K562 (cell line): Measurements from ENCODE around the gene PPP1R15B. TPM values are rescaled to one million over a fixed set of nuclear protein-coding genes. Genes with fewer than 3 reads are reported as not detected.

ENCODE experiments used
- ATAC-seq: fragments of 200-7000 bp; cut with Tn5 transposase; 3 replicates; pipeline ENCODE4 v1.9.1; 2020; ENCODE audit warnings: moderate library complexity
- BruUV-seq: library from RNA; stranded (reverse); fragments of 400-500 nt; replicated peaks from 2 replicates; lab custom pipeline; 2021; lab: Mats Ljungman, UMichigan
- CTCF ChIA-PET: fragments of 300-600 bp; formaldehyde crosslinking; extraction: SDS; loops from one replicate; lab custom pipeline; 2021; ENCODE audit warnings: low intra/inter-chr PET ratio; lab: Yijun Ruan, JAX
- POLR2A ChIA-PET: fragments of 300-600, 350-650 bp; sonication (Branson Sonifier 250); formaldehyde crosslinking; extraction: SDS; loops from one replicate; lab custom pipeline; 2021; ENCODE audit warnings: antibody characterized with exemption, inconsistent platforms; lab: Yijun Ruan, JAX
- DNase-seq, 4 experiments: peaks; one replicate each; pipeline versions ENCODE4 v3.0.0 to v3.0.0-alpha.2; 2011 to 2018; ENCODE audit warnings: low spot score in 3 of 4, mixed read lengths in 3 of 4; ENCODE audit errors: extremely low read depth in 1 of 4
- FAIRE-seq: peaks from 2 replicates; lab custom pipeline; 2011; peaks lifted over from hg19 to GRCh38; lab: Jason Lieb, UNC
- H2AFZ ChIP-seq: 2 replicates; pipeline ENCODE4 v1.6.0; 2011; ENCODE audit warnings: low read depth, low read length, control low read depth, inconsistent platforms
- H3K27ac ChIP-seq: fragments of 200-600 bp; 3 replicates; pipeline ENCODE4 v1.8.0; 2011; ENCODE audit warnings: low read depth, mild to moderate bottlenecking, control low read depth, inconsistent platforms, low read length, moderate library complexity, mixed read lengths; ENCODE audit errors: extremely low read depth
- H3K27me3 ChIP-seq, 2 experiments: fragments of 300-600 bp in 1 of 2; 2 replicates in 1 of 2; 3 replicates in 1 of 2; pipeline versions ENCODE4 v1.6.0 to v1.8.0; 2011; ENCODE audit warnings: inconsistent platforms in 2 of 2, low read length in 2 of 2, mild to moderate bottlenecking in 1 of 2, mixed read lengths in 1 of 2, moderate library complexity in 1 of 2; ENCODE audit not compliant: control insufficient read depth in 2 of 2, insufficient read depth in 2 of 2
- H3K36me3 ChIP-seq: fragments of 300-600 bp; 3 replicates; pipeline ENCODE4 v1.8.0; 2011; ENCODE audit warnings: mild to moderate bottlenecking, low read length, inconsistent platforms; ENCODE audit not compliant: control insufficient read depth, insufficient read depth
- H3K4me1 ChIP-seq, 2 experiments: fragments of 200-600 bp in 1 of 2; replicated peaks in 1 of 2; 2 replicates in 1 of 2; 3 replicates in 1 of 2; pipeline versions ENCODE4 v1.5.1 to v1.8.0; 2011; ENCODE audit warnings: inconsistent platforms in 2 of 2, low read length in 2 of 2, mild to moderate bottlenecking in 1 of 2, mixed read lengths in 1 of 2, moderate library complexity in 1 of 2; ENCODE audit not compliant: control insufficient read depth in 2 of 2, insufficient read depth in 2 of 2
- H3K4me2 ChIP-seq: 2 replicates; pipeline ENCODE4 v1.6.1; 2011; ENCODE audit warnings: low read length, control low read depth, inconsistent platforms, mixed read lengths; ENCODE audit not compliant: insufficient read depth
- H3K4me3 ChIP-seq: fragments of 200-600 bp; sonication (generic), shearing (Covaris generic); 2 replicates; pipeline ENCODE4 v1.5.1; 2016; ENCODE audit warnings: control low read depth, inconsistent platforms
- H3K79me2 ChIP-seq: fragments of 200-600 bp; 3 replicates; pipeline ENCODE4 v1.8.0; 2011; ENCODE audit warnings: low read length, inconsistent platforms; ENCODE audit not compliant: control insufficient read depth, insufficient read depth
- H3K9ac ChIP-seq, 2 experiments: 2 replicates each; pipeline versions ENCODE4 v1.6.0 to v1.6.1; 2011; ENCODE audit warnings: low read depth in 2 of 2, low read length in 2 of 2, control low read depth in 1 of 2, inconsistent platforms in 1 of 2, mild to moderate bottlenecking in 1 of 2, mixed read lengths in 1 of 2; ENCODE audit not compliant: insufficient read depth in 1 of 2
- H3K9me1 ChIP-seq: one replicate; pipeline ENCODE4 v1.6.0; 2011; ENCODE audit warnings: inconsistent platforms, mild to moderate bottlenecking, low read length, moderate library complexity; ENCODE audit not compliant: control insufficient read depth, insufficient read depth
- H3K9me3 ChIP-seq: replicated peaks from 2 replicates; pipeline ENCODE4 v1.5.1; 2011; ENCODE audit warnings: low read depth, low read length, inconsistent platforms; ENCODE audit not compliant: control insufficient read depth, insufficient read depth
- H4K20me1 ChIP-seq: replicated peaks from 2 replicates; pipeline ENCODE4 v1.6.1; 2011; ENCODE audit warnings: low read length, inconsistent platforms, mixed read lengths; ENCODE audit not compliant: control insufficient read depth, insufficient read depth
- BCL6 ChIP-seq: fragments of 250-450 bp; sonication (Bioruptor Pico); IDR thresholded peaks from 2 replicates; pipeline ENCODE4 v1.4.0; 2020
- CHCHD3 ChIP-seq: fragments of 250-450 bp; sonication (Bioruptor Pico); IDR thresholded peaks from 2 replicates; pipeline ENCODE4 v2.1.2; 2022; ENCODE audit warnings: mild to moderate bottlenecking
- MCM5 ChIP-seq: fragments of 450-650 bp; IDR thresholded peaks from 2 replicates; pipeline ENCODE4 v1.6.1; 2016; ENCODE audit warnings: low read depth
- NR2C2 ChIP-seq, 2 experiments: fragments of 200-800 bp in 1 of 2; sonication (Bioruptor generic) in 1 of 2; sonication (generic) in 1 of 2; formaldehyde crosslinking in 1 of 2; IDR thresholded peaks; 2 replicates each; pipeline versions ENCODE4 v1.6.1 to v1.8.0; 2016 to 2022; ENCODE audit warnings: mild to moderate bottlenecking in 1 of 2, missing compliant biosample characterization in 1 of 2, missing genetic modification characterization in 1 of 2, missing genetic modification reagents in 1 of 2
- PKNOX1 ChIP-seq: fragments of 450-650 bp; IDR thresholded peaks from 2 replicates; pipeline ENCODE4 v1.6.1; 2016
- SNAPC5 ChIP-seq: fragments of 250-450 bp; sonication (Bioruptor Pico); IDR thresholded peaks from 2 replicates; pipeline ENCODE4 v1.8.0; 2021; ENCODE audit warnings: moderate library complexity, mild to moderate bottlenecking, inconsistent platforms
- SREBF2 ChIP-seq: sonication (generic); formaldehyde crosslinking; IDR thresholded peaks from 2 replicates; pipeline ENCODE4 v1.4.0; 2020; ENCODE audit warnings: mild to moderate bottlenecking, missing genetic modification reagents
- STAT5B ChIP-seq: fragments of 250-450 bp; sonication (Bioruptor Pico); IDR thresholded peaks from 2 replicates; pipeline ENCODE4 v1.8.0; 2021; ENCODE audit warnings: mild to moderate bottlenecking, inconsistent platforms
- TCF3 ChIP-seq: sonication (generic); formaldehyde crosslinking; IDR thresholded peaks from 2 replicates; pipeline ENCODE4 v1.4.0; 2020; ENCODE audit warnings: mild to moderate bottlenecking, missing genetic modification reagents
- ZC3H8 ChIP-seq: fragments of 450-650 bp; IDR thresholded peaks from 2 replicates; pipeline ENCODE4 v1.6.1; 2017
- ZFP91 ChIP-seq: sonication (generic); formaldehyde crosslinking; IDR thresholded peaks from 2 replicates; pipeline ENCODE4 v1.8.0; 2022; ENCODE audit warnings: mild to moderate bottlenecking, missing genetic modification reagents
- ZNF707 ChIP-seq: fragments of 250-450 bp; sonication (Bioruptor Pico); conservative IDR thresholded peaks from 2 replicates; pipeline ENCODE4 v1.8.0; 2022; ENCODE audit warnings: inconsistent platforms, mild to moderate bottlenecking, moderate library complexity
- ZNF766 ChIP-seq: fragments of 200-800 bp; sonication (Bioruptor generic); conservative IDR thresholded peaks from 2 replicates; pipeline ENCODE4 v1.6.1; 2016; ENCODE audit warnings: missing genetic modification characterization, missing compliant biosample characterization
- WGBS: fragments of 100-300 bp; shearing (Covaris generic); methylation state at CpG from one replicate; pipeline ENCODE4 v1.1.6; 2016; ENCODE audit warnings: low coverage, mixed read lengths; ENCODE audit not compliant: insufficient coverage; ENCODE audit errors: missing lambda C conversion rate; 5-methylcytosine and 5-hydroxymethylcytosine counted together
- in situ Hi-C: fragments of 300-500 bp; cut with MboI; formaldehyde crosslinking; loops from 4 replicates; pipeline ENCODE4 v1.15.0; 2018; ENCODE audit warnings: inconsistent platforms, mixed read lengths
- intact Hi-C: fragments of 100-400 bp; cut with micrococcal nuclease; formaldehyde crosslinking; loops from 2 replicates; pipeline ENCODE4 v1.14.2; 2022
- polyA plus RNA-seq, 8 experiments: library from polyadenylated mRNA; depleted of rRNA in 4 of 8; stranded (reverse) in 5 of 8; unstranded in 3 of 8; fragments of >200 nt; fragmentation: Nextera tagmentation in 2 of 8; fragmentation: Illumina TruSeq in 1 of 8; extraction: Ambion mirVana in 2 of 8; extraction: Trizol in 1 of 8; gene quantifications; 2 replicates each; pipeline versions ENCODE4 v1.2.1 to v1.2.3, GENCODE V29; 2011 to 2014; ENCODE audit warnings: inconsistent platforms in 1 of 8, missing spikeins in 1 of 8
- total RNA-seq, 7 experiments: library from RNA; depleted of rRNA in 6 of 7; stranded (reverse); fragments of >200 nt in 6 of 7; fragmentation: Illumina TruSeq in 2 of 7; extraction: Trizol in 2 of 7; gene quantifications; 2 replicates each; pipeline versions ENCODE4 v1.2.1 to v1.2.3, GENCODE V29; 2011 to 2021; ENCODE audit warnings: low replicate concordance in 1 of 7

Gene PPP1R15B
- total and polyA plus RNA-seq, 9 of the 15 experiments (the other 6 are each of a cell fraction or from before 2014, with no cell fraction given): 17.0 to 48.1 (median 30.8) TPM

GRCh38 chr1:204443260-204443619 is 31.6 kb upstream of the PPP1R15B start (continued):
- TF ChIP-seq NR2C2 (CRISPR knock-in tag; IDR thresholded peaks at IDR 0.05): no peak
- TF ChIP-seq NR2C2 (tag; IDR thresholded peaks at IDR 0.05): no peak

GRCh38 chr1:204442376-204443259 is 31.0 kb upstream of the PPP1R15B start:
- in situ Hi-C loops: no loop called here
- no peak overlapping the region for H2AFZ ChIP-seq
- 19% methylated on average over 13 of the region's 13 CpGs for WGBS
- H4K20me1 ChIP-seq: 0 out of 2 replicates have a peak, but pooled peaks cover 3% of the 10 kb centered on the region
- H3K4me2 ChIP-seq: no peak overlapping the region
- H3K36me3 ChIP-seq: no peaks in the 10 kb centered on the region; the same call in 2 of the 3 replicates
- no peak overlapping the region for H3K27ac ChIP-seq
- no peaks in the 10 kb centered on the region for H3K9me1 ChIP-seq
- H3K4me1 ChIP-seq: no peaks in the 10 kb centered on the region; a peak in 1 of 5 replicates
- no peak overlapping the region for H3K9ac ChIP-seq
- intact Hi-C loops: no loop called here
- no TSS peak for BruUV-seq
- H3K79me2 ChIP-seq: no peaks in the 10 kb centered on the region
- FAIRE-seq (no peak), ATAC-seq (no peak), DNase-seq (no peak)
- CTCF ChIA-PET: no interaction called here
- no peak overlapping the region for H3K4me3 ChIP-seq
- H3K27me3 ChIP-seq: peaks cover 25 to 59% of the 10 kb centered on the region in 2 experiments; a peak in 4 of 5 replicates
- no peaks in the 10 kb centered on the region for H3K9me3 ChIP-seq
- POLR2A ChIA-PET: interaction anchor here (1.5 kb wide), 1 partner anchor 11 kb away, joined by 5 read pairs; no protein-coding TSS in a partner anchor
- no peak for TF ChIP-seq TCF3
- no peak for TF ChIP-seq MCM5
- no peak for TF ChIP-seq ZNF766
- no peak for TF ChIP-seq STAT5B (CRISPR knock-in tag)
- TF ChIP-seq CHCHD3: no peak
- no peak for TF ChIP-seq ZNF707
- TF ChIP-seq SREBF2: no peak
- no peak for TF ChIP-seq ZC3H8
- no peak for TF ChIP-seq BCL6 (CRISPR knock-in tag)
- TF ChIP-seq SNAPC5 (CRISPR knock-in tag): no peak
- TF ChIP-seq PKNOX1: no peak
- TF ChIP-seq ZFP91 (CRISPR knock-in tag): no peak
